ENCODE measurements around the gene HOXD11. TPM values are rescaled to one million over a fixed set of nuclear protein-coding genes. Genes with fewer than 3 reads are reported as not detected.

Gene HOXD11
- total RNA-seq, 1 experiment from 2014 or later: 3.7 TPM

GRCh38 chr2:176124110-176124946 is 17.2 kb downstream of the HOXD11 start:
- no peak overlapping the region for H3K27ac ChIP-seq
- H3K9me3 ChIP-seq (replicated peaks): no peaks in the 10 kb centered on the region
- H3K4me1 ChIP-seq: no peaks in the 10 kb centered on the region
- no peaks in the 10 kb centered on the region for H3K36me3 ChIP-seq
- no peaks in the 10 kb centered on the region for H3K27me3 ChIP-seq
- H3K4me3 ChIP-seq: no peak overlapping the region
- DNase-seq: no peak

GRCh38 chr2:176124947-176125771 is 18.1 kb downstream of the HOXD11 start:
- H3K4me3 ChIP-seq: no peak overlapping the region
- no peaks in the 10 kb centered on the region for H3K27me3 ChIP-seq
- no peaks in the 10 kb centered on the region for H3K36me3 ChIP-seq
- H3K27ac ChIP-seq: no peak overlapping the region
- no peak for DNase-seq
- no peaks in the 10 kb centered on the region for H3K4me1 ChIP-seq
- H3K9me3 ChIP-seq (replicated peaks): no peaks in the 10 kb centered on the region

GRCh38 chr2:176125772-176126054 is 18.6 kb downstream of the HOXD11 start:
- H3K4me1 ChIP-seq: no peaks in the 10 kb centered on the region
- no peak overlapping the region for H3K27ac ChIP-seq
- H3K4me3 ChIP-seq: no peak overlapping the region
- no peaks in the 10 kb centered on the region for H3K9me3 ChIP-seq (replicated peaks)
- no peak for DNase-seq
- H3K27me3 ChIP-seq: no peaks in the 10 kb centered on the region
- H3K36me3 ChIP-seq: no peaks in the 10 kb centered on the region

- peak; percentile 44 to 75 for DNase-seq
Measured at GRCh38 chr2:176126929-176127773, 20.1 kb downstream of the HOXD11 start.

GRCh38 chr2:176127774-176128072 is 20.6 kb downstream of the HOXD11 start:
- peaks cover under 1% of the 10 kb centered on the region; the same call in 1 of the 2 replicates for H3K4me1 ChIP-seq
- DNase-seq: no peak
- H3K9me3 ChIP-seq (replicated peaks): no peaks in the 10 kb centered on the region
- H3K4me3 ChIP-seq: no peak overlapping the region
- no peaks in the 10 kb centered on the region for H3K36me3 ChIP-seq
- no peaks in the 10 kb centered on the region for H3K27me3 ChIP-seq
- no peak overlapping the region for H3K27ac ChIP-seq

More at GRCh38 chr2:176126929-176127773, 20.1 kb downstream of the HOXD11 start:
- no peaks in the 10 kb centered on the region for H3K9me3 ChIP-seq (replicated peaks)
- H3K4me3 ChIP-seq: no peak overlapping the region
- no peaks in the 10 kb centered on the region for H3K4me1 ChIP-seq
- no peak overlapping the region for H3K27ac ChIP-seq
- no peaks in the 10 kb centered on the region for H3K36me3 ChIP-seq
- no peaks in the 10 kb centered on the region for H3K27me3 ChIP-seq

- Histone ChIP-seq H3K27me3 (no peaks in the 10 kb centered on the region), H3K4me3 (no peak overlapping the region)
Measured at GRCh38 chr2:176128172-176128981, 21.3 kb downstream of the HOXD11 start.

GRCh38 chr2:176128982-176129796 is 22.1 kb downstream of the HOXD11 start, which contains the start of gene HOXD8:
Gene HOXD8, plus strand, starts transcription at chr2:176129705. Its CDS starts 662 bp downstream, at chr2:176130367.
- no peaks in the 10 kb centered on the region for H3K9me3 ChIP-seq (replicated peaks)
- DNase-seq: peak; percentile 80 to 85
- H3K36me3 ChIP-seq: no peaks in the 10 kb centered on the region
- peaks cover 11% of the 10 kb centered on the region; the same call in 1 of the 2 replicates for H3K4me1 ChIP-seq
- H3K27me3 ChIP-seq: no peaks in the 10 kb centered on the region
- H3K4me3 ChIP-seq: peak within 1 kb of the TSS; percentile 73
- H3K27ac ChIP-seq: no peak within 1 kb of the TSS; the same call in 1 of the 2 replicates

More at GRCh38 chr2:176128172-176128981, 21.3 kb downstream of the HOXD11 start:
- Histone ChIP-seq H3K36me3 (no peaks in the 10 kb centered on the region), H3K27ac (no peak overlapping the region), H3K9me3 (replicated peaks) (no peaks in the 10 kb centered on the region), H3K4me1 (peaks cover 7% of the 10 kb centered on the region; the same call in 1 of the 2 replicates)
- DNase-seq: no peak

GRCh38 chr2:176129813-176130146 is 22.7 kb downstream of the HOXD11 start:
- Histone ChIP-seq H3K27me3 (no peaks in the 10 kb centered on the region), H3K4me1 (peaks cover 11% of the 10 kb centered on the region; the same call in 1 of the 2 replicates), H3K9me3 (replicated peaks) (no peaks in the 10 kb centered on the region), H3K27ac (no peak overlapping the region), H3K36me3 (no peaks in the 10 kb centered on the region), H3K4me3 (peak overlapping the region; percentile 73)
- peak; percentile 51 to 66 for DNase-seq

GRCh38 chr2:176130147-176130956 is 23.3 kb downstream of the HOXD11 start:
- H3K9me3 ChIP-seq (replicated peaks): no peaks in the 10 kb centered on the region
- peak overlapping the region; percentile 73 for H3K4me3 ChIP-seq
- H3K27me3 ChIP-seq: no peaks in the 10 kb centered on the region
- peaks cover 11% of the 10 kb centered on the region; the same call in 1 of the 2 replicates for H3K4me1 ChIP-seq
- H3K27ac ChIP-seq: no peak overlapping the region; the same call in 1 of the 2 replicates
- H3K36me3 ChIP-seq: no peaks in the 10 kb centered on the region
- DNase-seq: peak; percentile 52 to 53

- no peaks in the 10 kb centered on the region for H3K27me3 ChIP-seq
- H3K27ac ChIP-seq: no peak overlapping the region
- no peak for DNase-seq
- H3K4me1 ChIP-seq: peaks cover 11% of the 10 kb centered on the region; the same call in 1 of the 2 replicates
- H3K9me3 ChIP-seq (replicated peaks): no peaks in the 10 kb centered on the region
- H3K4me3 ChIP-seq: peak overlapping the region; percentile 73
- H3K36me3 ChIP-seq: no peaks in the 10 kb centered on the region
Measured at GRCh38 chr2:176130957-176131847, 24.1 kb downstream of the HOXD11 start.

- Histone ChIP-seq H3K27ac (no peak overlapping the region), H3K36me3 (no peaks in the 10 kb centered on the region), H3K4me3 (peak overlapping the region; percentile 42), H3K9me3 (replicated peaks) (no peaks in the 10 kb centered on the region), H3K4me1 (peaks cover 11% of the 10 kb centered on the region; the same call in 1 of the 2 replicates), H3K27me3 (no peaks in the 10 kb centered on the region)
- no peak for DNase-seq
Measured at GRCh38 chr2:176131848-176132158, 24.7 kb downstream of the HOXD11 start.
